Stimulated activated CD8-positive, alpha-beta memory T cell treated with anti-CD3 and anti-CD28 coated beads, Interleukin-7, amount 100 ng/mL, for 48 hours (primary cell): ENCODE data around the gene CREB5.

ENCODE experiments used
- DNase-seq, 2 donors: peaks; one replicate each; pipeline ENCODE4 v3.0.0-alpha.2; 2020; ENCODE audit warnings: low read depth in 1 of 2; ENCODE audit errors: extremely low read depth in 1 of 2

CREB5 gene

DNA sequence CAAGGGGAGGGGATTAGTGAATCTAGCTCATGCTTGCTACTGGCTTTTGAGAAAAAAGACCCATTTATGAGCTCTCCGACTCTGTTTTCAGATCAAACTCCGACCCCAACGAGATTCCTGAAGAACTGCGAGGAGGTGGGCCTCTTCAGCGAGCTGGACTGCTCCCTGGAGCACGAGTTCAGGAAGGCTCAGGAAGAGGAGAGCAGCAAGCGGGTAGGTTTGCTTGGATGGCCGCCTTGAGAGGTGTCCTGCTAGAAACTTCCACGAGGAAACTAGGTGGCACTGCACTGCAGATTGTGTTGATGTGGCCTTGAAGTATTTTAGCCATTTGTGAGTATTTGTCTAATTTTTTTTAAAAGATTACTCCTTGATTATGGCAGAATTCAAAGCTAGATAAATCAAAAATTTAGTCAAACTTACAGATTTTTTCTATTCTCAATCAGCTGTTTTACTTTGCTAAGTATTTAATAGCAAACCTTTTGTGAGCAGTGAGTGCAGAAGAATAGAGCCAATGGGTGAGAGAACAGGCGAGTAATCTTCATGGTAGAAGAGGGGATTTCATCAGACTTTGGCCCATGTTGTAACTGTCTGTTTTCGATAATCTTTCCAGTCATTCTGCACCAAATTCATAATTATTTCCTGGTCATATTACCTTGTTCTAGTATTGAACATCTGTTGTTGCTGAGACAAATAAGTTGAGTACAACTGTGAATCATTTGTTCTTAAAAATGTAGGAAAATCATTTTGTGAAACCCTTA, 95.4 kb downstream of the CREB5 start:
- no peak for DNase-seq

DNA sequence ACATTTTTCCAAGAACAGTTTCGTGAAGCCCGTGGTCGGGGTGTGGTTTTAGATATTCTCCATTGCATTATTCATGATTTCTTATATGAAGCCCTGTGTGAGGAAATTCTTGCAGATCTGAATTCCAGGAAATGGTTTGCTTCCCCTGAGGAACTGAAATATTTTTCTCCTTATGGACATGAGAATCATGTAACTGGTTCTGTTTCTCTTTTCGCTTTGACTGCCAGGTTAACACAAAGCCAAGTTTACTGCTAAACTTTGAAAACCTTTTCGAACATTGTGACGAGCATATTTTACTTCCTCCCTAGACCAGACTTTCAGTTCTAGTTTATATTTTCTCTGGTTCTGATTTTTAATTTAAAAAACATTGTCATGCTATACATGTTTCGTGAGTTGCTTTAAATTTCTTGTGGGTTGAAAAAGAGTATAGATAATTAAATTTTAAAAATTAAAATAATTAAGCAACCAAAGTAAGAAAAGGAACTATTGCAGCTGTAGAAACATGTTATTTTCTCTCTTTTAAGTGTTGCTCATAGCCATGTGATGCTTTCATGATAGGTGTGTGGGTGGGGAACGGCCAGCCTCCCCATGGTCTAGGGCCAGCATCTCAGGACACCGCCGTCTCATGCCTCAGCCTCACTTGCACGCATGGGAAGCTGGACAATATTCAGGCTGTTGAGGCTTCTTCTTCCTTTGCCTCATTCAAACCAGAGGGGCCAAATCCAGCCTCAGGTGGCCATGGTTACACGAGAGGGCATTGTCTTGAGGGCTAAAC, 97.1 kb downstream of the CREB5 start:
- no peak for DNase-seq

DNA sequence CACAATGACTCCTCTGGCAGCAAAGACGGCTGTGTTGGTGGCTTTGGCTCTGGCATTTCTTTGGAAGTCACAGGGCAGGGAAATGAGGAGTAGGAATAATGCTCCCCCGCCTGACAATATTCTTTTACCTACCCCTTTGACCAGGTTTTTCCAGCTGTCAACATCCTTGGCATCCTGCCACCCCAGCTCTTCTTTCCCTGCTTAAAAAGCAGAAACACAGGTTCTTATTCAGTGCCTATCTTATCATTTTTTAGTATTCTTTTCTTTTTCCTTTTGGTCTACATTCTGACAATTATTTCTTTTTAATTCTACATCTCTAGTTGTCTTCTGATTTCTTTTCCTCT, 97.7 kb downstream of the CREB5 start:
- DNase-seq, result no peak

DNA sequence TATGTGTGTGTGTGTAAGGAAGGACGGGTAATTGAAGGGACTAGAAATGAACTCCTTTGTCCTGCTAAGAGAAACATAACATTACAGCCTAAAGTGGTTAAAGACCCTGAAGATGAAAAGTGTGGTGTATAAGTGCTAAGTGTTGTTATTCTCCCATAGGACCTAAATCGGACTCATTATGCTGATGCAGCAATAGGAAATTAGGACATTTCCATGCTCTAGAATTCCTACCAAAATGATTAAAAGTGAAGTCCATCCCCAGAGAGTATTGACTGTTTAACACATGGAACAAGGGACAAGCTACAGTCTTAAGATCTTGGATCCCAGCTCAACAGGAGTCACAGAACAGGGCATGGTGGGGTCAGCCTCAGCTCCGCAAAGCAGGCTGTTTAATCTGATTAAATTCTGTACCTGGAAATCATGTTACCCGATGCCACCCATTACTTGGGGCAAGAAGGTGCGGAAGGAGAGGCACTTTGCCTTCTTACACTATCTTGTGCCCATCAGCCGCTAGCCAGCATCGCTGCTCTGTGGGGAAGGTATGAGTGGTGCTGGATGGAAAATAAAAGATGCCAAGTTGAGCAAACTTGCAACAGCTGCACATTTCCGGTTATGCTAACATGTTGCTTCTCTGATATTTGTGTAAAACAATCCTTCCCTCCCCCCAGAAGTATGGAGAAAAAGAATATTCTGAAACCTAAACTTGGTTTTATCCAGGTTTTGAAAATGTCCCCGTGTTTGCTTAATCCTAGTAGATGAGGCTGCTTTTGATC, 100.5 kb downstream of the CREB5 start:
- no peak for DNase-seq

DNA sequence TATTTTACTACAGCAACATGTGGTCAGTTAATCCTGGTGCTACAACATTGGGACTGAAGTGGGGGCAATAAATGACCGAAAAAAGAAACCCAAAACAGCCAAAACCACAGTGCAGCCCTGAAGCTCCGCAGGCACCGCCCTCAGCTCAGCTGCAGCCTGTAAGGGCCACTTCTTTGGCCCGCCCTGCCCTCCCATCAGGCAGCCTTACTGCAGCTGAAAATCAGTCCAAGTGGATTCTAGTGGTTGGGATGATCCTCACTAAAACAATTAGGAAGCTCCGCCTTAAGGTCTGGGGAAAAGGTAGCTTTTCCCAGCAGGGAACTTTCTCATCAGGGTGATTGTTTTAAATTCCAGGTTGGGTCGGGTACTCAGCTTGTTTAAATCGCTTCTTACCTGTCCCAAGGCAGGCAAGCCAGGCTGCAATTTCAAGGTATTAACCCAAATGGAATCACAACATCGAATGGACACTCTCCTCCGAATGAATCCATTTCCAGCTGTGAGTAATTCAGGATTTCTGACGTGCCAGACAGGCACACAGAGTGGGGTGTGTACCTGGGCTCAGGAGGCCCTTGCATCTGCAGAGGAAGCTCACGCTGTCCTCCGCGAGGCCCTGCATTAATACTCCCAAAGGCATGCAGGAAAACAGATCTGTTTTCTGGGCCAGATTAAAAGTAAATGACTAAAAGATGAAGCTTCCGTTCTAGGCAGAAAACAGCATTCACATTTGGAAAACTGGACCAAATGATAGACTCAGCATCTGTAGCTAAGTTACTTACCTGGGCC, 104.3 kb downstream of the CREB5 start:
- no peak for DNase-seq

DNA sequence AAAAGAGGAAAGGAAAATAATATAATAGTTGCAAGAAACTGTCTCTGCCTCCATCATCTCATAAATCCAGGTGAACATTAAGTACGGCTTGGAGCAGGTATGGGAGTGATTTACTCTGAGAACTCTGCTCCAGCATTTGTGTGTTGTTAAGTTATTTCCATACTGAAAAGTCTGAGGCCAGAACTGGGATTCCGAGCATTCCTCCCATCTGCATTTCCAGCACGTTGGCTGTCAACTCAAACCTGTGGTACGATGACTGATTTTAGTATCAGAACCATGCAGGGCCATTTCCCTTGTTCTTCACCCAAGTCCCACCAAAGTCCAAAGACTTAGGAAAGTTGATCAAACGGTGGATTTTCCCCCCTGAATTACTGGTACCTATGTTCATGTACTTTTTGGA, 104.9 kb downstream of the CREB5 start:
- DNase-seq, result no peak

DNA sequence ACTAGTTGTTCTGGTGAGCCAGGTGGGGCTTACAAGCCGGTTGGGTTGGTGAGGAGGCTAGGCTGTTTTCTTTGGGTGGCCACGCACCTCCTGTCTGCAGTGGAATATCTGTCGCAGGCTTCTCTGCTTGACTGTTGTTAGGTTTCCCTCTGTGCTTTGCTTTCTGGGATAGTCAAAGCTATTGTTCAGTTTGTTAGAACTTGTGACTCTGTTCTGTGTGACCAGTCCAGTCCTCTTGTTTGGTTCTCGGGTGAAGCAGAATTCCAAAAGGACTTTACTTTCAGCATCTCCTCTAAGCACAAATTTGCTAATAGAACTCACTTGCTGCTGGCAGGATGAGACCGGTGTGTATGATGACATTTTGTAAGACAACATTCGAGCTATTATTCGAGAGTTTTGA, 105.3 kb downstream of the CREB5 start:
- no peak for DNase-seq

DNA sequence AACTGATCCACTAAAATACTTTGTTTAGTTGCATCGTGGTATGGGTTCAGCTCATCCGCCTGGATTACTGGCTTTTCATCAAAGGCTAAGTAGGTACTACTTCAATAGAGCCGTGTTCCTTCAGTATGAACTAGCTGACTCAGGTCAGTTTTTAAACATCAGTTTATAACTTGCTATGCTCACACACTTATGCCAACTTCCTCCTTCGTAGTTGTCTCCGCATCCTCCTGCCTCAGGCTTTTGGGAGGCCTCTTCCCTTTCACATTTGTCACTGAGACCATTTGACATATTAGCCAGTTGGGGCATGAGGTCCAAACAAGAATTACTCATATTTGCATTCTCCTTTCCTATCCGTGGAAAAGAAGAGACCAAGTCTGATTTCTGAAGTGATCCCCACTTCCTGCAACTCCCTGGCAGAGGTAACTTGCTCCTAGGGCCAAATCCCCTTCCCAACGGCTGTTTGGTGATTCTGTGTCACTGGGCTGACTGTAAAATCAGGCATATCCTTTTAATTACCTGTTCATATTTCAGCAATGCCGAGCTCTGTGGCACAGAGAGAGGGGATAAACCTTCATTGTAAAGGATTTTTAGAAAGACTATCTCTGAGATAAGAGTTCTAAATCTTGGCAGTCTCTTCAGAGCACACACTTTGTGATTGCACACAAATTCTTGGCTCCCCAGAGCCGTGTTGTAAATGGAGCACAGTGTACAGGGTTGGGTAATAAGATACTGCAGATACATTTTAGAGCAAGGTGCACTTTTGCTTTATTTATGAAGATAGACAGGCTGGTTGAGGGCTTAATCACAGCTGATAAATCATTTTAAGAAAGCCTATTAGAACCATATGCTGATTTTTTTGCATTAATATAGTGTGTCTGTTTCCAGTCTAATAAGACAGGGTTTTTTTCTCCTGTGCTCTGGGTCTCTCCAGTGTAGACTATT, 108.0 kb downstream of the CREB5 start:
- no peak for DNase-seq

DNA sequence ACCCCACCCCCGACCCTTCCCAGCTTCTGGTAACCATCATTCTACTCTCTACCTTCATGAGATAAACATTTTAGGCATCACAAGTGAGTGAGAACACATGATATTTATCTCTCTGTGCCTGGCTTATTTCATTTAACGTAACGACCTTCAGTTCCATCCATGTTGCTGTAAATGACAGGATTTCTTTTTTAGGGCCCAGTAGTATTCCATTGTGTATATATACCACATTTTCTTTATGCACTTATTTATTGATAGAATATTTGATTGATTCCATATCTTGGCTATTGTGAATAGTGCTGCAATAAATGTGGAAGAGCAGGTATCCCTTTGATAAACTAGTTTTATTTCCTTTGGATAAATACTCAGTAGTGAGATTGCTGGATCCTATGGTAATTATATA, 112.7 kb downstream of the CREB5 start:
- no peak for DNase-seq

DNA sequence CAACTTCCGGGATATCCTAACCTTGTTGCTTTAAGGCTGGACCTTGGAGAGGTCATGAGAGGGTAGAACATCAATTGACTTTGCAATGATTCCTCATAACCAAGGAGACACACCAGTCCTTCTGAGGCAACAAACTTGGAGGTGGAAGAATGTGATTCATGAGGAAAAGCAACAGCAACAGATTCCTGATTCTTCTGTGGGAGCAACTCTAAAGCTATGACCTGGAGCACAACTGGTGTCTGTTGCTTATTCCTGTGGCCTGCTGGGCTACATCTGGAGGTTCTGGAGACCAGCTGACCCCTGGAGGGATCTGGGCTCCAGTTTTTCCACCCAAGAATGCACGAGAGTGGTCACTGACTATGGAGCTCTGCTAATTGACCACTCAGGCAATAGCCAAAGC, 116.6 kb downstream of the CREB5 start:
- DNase-seq, result no peak

DNA sequence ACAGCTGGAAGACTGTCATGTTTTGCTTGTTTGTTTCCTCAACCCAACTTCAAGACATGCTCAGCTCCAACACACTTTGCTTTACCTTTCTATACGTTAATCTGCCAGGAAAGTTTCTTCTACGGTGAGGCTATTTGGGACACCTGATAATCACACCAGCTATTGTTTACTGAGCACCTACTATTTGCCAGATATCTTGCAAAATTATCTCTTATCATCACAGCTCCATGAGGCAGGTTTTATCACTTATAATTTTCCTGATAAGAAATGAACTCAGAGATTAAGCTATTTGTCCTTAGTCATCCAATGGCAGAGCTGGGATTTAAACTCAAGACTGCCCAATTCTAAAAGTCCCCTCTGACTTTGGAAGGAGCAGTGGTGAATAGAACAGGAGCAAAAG, 117.4 kb downstream of the CREB5 start:
- no peak for DNase-seq

DNA sequence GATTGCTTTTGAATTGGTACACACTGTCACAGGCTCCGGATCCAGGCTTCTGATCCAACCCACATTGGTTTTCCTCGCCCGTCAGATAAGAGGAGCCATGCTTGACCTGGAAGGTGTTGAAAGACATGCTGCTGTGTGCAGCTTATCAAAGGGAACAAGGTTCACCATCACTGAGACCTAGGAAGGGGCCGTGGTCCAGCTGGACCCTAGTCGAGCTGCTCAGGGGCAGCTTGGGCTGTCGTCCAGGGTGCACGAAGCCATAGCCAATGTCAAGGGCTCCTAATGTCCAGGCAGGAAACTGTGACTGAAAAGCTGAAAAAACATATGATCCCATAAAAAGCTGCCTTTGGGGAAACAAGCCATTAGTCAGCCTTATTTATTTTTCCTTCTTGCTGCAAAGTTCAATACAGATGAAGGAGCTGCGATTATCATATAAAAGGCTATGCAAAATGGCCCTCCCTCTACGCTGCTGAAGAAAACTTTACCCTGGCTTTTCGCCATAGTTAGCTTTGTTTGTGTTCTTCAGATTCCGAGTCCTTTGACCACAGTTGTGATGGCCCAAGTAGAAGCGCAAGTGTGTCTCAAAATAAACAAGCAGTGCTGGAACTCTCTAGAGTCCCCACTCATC, 118.0 kb downstream of the CREB5 start:
- no peak for DNase-seq

DNA sequence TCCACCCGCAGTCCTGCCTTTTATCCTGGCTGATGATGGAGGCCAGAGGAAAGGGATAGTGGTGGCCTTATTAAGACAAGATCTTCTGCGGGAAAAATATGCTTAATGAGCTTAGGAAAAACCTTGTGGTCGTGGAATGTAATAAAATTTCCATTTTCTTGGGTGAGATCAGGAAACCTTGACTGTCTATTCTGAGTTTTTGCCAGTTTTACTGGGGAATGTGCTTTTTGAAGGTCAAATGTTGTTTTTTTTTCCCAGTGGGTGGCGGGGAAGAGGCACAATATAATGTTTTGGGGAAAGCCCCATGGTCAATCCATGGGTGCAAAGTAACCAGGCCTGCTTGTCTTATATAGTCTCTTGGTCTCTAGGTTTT, 118.5 kb downstream of the CREB5 start:
- DNase-seq, result no peak

DNA sequence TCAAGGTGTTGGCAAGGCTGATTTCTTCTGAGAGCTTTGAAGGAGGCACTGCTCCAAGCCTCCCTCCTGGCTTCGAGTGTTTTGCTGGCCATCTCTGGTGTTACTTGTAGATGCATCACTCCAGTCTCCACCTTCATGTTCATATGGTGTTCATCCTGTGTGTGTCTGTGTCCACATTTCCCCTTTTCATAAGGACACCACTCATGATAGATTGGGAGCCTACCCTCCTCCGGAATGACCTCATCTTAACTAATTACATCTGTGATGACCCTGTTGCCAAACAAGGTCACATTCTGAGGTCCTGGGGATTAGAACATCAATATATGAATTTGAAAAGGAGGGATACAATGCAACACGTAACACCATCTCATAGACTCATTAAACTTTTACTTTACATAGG, 119.0 kb downstream of the CREB5 start:
- DNase-seq, result no peak

DNA sequence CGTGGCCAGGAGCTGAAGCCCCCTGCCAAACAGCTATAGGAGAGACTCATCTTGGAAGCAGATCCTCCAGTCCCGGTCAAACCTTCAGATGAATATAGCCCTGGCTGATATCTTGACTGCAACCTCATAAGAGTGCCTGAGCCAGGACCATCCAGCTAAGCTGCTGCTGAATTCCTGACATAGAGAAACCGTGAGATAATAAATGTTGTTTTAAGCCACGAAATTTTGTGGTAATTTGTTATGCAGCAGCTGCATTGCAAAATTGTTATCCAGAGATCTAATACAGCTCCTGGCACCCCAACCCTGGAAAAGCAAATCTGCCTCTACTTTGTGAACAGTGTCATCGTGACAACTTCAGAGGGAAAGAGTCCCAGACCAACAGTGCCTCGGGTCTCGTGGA, 119.9 kb downstream of the CREB5 start:
- DNase-seq, result no peak

DNA sequence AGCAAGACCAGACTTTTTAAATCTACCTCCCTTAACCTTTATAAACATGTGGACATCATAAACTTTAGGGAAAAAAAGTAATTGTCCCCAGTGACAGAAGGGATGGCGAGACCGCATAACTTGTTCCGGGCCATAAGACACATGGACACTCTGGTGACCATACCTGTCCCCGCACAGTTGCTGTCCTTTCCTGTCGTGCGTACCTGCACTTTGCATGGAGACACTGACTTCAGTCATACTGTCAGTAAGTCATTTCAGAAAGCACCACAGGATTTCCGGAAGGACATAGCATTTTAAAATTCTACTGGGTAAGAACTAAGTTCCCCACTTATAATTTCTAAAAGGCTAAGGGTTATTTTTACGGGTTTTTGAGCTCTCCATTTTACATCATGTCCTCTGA, 120.9 kb downstream of the CREB5 start:
- DNase-seq, result no peak

DNA sequence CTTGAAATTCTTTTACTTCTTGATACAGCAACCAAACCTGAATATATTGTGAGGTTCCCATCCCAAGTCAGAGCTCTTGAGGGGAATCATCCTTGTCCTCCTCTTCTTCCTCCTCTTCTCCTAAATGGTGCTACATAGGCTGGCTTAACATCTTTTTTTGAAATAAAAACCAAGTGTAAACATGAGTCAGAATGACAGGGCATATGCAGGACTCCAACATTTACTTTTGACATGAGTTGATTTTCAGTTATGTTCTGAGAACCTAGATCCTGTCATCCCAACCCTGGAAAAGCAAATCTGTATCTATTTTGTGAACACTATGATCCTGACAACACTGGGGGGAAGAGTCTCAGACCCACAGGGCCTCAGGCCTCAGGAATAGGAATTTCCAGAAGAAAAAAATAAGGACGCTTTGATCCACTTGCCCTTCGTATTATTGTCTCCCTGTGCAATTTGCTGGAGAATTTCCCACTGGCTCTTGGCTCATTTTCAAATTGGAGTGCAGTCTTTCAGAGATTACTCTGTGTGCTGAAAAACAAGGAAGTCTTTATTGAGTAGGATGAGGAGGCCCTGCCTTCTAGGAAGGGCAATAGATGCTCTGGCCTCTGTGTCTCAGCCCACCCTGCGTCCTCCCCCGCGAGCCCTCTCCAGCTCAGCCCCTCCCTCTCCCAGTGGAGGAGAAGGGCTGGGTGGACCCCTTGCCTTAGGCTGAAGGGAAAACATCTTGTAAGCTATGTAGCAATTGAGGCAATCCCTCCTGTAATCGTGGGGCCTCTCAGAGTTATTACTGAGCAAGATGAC, 121.6 kb downstream of the CREB5 start:
- no peak for DNase-seq

DNA sequence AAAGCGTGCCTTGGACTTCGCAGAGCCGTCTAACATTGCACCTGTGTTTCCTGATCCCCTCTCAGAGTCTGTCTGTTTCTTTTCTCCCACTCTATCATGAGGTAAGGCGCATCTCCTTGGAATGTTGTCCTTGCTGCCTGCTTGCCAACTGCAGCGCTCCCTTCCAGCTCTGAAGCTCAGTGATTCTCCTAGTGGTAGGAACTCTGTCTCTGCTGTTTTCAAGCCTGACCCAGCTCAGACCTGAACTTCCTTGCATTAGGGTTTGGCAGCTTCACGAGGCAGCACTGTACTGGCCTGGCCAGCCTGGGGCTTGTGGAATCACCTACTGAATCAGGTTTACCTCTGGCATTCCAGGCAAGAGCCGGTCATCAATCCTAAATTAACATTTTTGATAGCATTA, 123.9 kb downstream of the CREB5 start:
- no peak for DNase-seq
